GM23248 (cell line): ENCODE measurements around the gene VWA8.

Source experiments
- EZH2 ChIP-seq: fragments of 200-600 bp; sonication (generic); IDR thresholded peaks from 2 replicates; pipeline ENCODE4 v1.6.1; 2018; ENCODE audit warnings: antibody characterized with exemption, mild to moderate bottlenecking; ENCODE audit not compliant: insufficient read depth, poor library complexity, severe bottlenecking
- EZH2phosphoT487 ChIP-seq: fragments of 200-600 bp; sonication (generic); IDR thresholded peaks from 2 replicates; pipeline ENCODE4 v1.6.1; 2018; ENCODE audit warnings: antibody characterized with exemption, moderate library complexity, mild to moderate bottlenecking, low read depth; ENCODE audit not compliant: insufficient read depth

DNA sequence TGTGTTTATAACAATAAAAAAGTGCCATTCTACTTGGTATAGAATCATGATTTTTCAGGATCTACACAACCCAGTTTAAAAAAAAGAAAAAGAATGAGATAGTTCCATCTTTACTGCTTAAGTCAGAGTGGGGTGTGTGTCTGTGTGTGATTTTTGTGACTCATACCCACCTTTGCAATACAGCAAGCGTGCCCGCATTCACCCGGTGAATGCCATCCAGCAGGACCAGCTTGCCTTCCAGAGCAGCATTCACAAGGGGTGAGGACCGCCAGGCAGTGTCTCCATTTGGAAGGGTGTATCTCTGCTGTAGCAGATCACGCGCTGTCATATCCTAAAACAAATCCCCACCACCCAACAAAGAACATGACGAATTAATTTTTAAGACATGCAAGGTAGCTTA lies 127.7 kb downstream of the VWA8 start:
- TF ChIP-seq EZH2phosphoT487 (no peak), EZH2 (no peak)
